ENCODE measurements around the gene EPHA8. TPM values are rescaled to one million over a fixed set of nuclear protein-coding genes. Genes with fewer than 3 reads are reported as not detected.

The EPHA8 gene
- total RNA-seq, 1 donor from 2014 or later, result not detected

DNA sequence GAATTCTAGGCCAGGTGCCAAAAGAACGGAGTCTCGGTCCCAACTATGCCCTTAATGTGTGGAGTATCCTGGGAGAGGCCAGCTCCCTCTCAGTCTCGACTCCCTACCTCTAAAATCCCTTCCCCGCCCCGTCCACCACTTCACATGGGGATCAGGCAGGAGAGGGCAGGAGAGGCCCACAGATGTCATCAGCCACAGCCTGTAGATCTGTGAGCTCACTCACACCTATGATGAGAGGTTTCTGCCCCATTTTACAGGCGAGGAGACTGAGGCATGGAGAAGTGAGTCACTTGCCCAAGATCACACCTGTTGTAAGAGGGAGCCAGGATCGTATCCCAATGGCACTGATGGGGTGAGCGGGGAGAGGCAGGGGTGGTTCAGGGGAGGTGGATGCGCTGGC lies 20.4 kb upstream of the EPHA8 start:
- H3K4me1 Mint-ChIP-seq (ENCODE audit: low read depth), result peaks cover 5% of the 10 kb centered on the region
- H3K27me3 Mint-ChIP-seq (ENCODE audit: insufficient read depth), result peaks cover 8% of the 10 kb centered on the region
- no peak overlapping the region for H3K4me3 Mint-ChIP-seq
- no peaks in the 10 kb centered on the region for H3K36me3 Mint-ChIP-seq (ENCODE audit: low read depth)
- no peak for DNase-seq (ENCODE audit: low spot score)
- intact Hi-C loops (cut with micrococcal nuclease), result no loop called here
- H3K27ac Mint-ChIP-seq, result no peak overlapping the region
- no peaks in the 10 kb centered on the region for H3K9me3 Mint-ChIP-seq

DNA sequence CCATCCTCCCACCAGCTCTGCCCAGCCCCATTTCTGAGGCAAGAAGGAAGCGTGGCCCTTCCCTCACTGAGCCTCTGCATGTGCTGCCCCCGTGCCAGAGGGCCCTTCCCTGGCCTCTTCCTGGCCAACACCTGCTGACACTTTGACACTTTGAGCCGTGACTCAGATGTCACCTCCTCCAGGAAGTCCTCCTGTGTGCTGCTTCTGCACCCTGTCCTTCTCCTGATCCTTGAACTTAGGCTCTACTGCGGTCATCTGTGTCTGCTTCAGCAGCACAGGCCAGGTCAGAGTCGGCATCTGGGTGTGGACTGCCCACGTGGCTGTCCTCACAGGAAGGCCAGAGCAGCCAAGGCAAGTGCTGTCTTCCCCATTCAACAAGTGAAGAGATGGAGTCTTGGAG lies 19.6 kb upstream of the EPHA8 start:
- DNase-seq (ENCODE audit: low spot score), result no peak
- intact Hi-C loops (cut with micrococcal nuclease), result no loop called here
- Mint-ChIP-seq H3K4me3 (no peak overlapping the region), H3K27ac (no peak overlapping the region), H3K9me3 (no peaks in the 10 kb centered on the region), H3K36me3 (ENCODE audit: low read depth) (no peaks in the 10 kb centered on the region), H3K27me3 (ENCODE audit: insufficient read depth) (peaks cover 10% of the 10 kb centered on the region), H3K4me1 (ENCODE audit: low read depth) (peaks cover 5% of the 10 kb centered on the region)

DNA sequence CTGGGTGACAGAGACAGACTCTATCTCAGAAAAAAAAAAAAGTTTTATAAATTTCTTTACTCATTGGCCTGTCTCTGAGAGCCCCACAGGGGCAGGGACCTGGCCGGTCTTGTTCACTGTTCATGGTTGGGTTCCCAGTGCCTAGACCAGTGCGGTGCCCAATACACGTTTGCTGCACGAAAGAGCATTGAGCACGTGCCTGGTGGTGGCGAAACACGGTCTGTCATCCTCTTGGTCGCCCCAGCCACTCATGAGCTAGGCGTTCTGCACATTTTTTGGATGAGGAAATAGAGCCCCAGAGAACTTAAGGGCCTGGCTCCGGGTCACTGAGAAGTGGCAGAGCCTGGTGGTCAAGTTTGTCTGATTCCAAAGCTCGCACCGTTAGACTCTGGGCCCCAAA lies 18.7 kb upstream of the EPHA8 start:
- Mint-ChIP-seq H3K27ac (no peak overlapping the region), H3K4me3 (no peak overlapping the region), H3K27me3 (ENCODE audit: insufficient read depth) (peaks cover 16% of the 10 kb centered on the region), H3K4me1 (ENCODE audit: low read depth) (peaks cover under 1% of the 10 kb centered on the region), H3K9me3 (no peaks in the 10 kb centered on the region), H3K36me3 (ENCODE audit: low read depth) (no peaks in the 10 kb centered on the region)
- intact Hi-C loops (cut with micrococcal nuclease), result no loop called here
- no peak for DNase-seq (ENCODE audit: low spot score)

DNA sequence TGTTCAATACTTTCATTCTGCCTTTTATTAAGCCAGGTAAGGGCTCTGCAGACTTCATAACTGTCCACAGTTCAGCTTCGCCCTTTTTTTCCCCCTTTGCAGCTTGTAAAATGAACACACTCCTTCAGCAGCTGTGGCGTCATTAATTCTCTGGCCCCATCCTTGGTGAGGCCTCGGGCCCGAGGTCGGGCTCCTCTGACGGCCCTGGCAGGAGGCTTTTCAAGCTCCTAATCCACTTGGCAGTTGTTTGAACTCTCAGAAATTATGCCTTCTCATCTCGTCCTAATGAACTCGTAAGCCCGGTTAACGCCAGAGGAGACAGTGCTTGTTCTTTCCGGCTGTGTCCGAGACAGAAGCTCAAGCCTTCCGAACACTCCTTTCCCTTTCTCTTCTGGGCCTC lies 18.1 kb upstream of the EPHA8 start:
- intact Hi-C loops (cut with micrococcal nuclease), result no loop called here
- Mint-ChIP-seq H3K27me3 (ENCODE audit: insufficient read depth) (peaks cover 17% of the 10 kb centered on the region), H3K4me1 (ENCODE audit: low read depth) (no peaks in the 10 kb centered on the region), H3K36me3 (ENCODE audit: low read depth) (no peaks in the 10 kb centered on the region), H3K9me3 (no peaks in the 10 kb centered on the region), H3K27ac (no peak overlapping the region), H3K4me3 (no peak overlapping the region)
- no peak for DNase-seq (ENCODE audit: low spot score)

DNA sequence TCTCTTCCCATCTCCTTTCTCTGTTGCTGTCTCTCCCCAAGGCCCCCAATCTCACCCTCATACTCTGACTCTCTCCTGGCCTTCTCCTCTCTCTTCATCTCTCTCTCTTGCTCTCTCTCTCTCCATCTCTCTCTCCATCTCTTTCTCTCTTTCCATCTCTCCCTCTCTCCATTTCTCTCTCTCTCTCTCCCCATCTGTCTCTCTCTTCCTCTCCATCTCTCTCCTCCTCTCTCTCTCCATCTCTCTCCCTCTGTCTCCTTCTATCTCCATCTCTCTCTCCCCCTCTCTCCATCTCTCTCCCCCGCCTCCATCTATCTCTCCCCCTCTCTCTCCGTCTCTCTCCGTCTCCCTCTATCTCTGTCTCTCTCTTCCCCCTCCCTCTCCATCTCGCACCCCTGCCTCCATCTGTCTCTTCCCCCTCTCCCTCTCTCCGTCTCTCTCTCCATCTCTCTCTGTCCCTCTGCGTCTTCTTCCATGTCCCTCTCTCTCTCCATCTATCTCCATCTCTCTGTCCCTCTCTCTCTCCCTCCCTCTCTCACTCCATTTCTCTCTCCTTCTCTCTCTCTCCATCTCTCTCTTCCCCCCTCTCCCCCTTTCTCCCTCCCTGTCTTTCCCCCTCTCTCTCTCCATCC lies 16.0 kb upstream of the EPHA8 start:
- Mint-ChIP-seq H3K4me1 (ENCODE audit: low read depth) (no peaks in the 10 kb centered on the region), H3K9me3 (no peaks in the 10 kb centered on the region), H3K27me3 (ENCODE audit: insufficient read depth) (peaks cover 19% of the 10 kb centered on the region), H3K4me3 (no peak overlapping the region), H3K27ac (no peak overlapping the region), H3K36me3 (ENCODE audit: low read depth) (no peaks in the 10 kb centered on the region)
- DNase-seq (ENCODE audit: low spot score), result no peak
- intact Hi-C loops (cut with micrococcal nuclease), result no loop called here

DNA sequence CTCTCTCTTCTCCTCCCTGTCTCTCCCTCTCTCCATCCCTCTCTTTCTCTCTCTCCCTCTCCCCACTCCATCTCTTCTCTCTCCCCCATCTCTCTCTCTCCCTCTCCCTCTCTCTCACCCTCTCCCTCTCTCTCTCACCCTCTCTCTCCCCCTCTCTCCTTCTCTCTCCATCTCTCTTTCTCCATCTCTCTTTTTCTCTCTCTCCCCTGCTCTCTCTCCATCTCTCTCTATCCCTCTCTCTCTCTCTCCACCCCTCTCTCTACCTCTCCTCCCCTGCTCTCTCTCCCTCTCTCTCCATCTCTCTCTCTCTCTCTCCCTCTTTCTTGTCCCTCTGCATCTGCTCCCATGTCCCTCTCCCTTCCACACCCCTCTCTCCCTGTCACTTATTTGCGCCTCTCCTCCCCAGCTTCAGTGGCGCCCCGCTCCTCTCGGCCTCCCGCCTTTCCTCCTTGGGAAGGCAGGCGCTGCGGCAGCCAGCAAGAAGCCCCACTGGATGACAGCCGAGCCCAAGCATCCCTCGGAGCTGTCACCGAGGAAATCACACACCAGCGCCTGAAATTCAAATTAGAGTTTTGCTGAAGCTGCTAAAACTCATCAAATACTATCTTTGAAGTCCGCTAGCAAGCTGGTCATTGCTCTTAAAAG lies 15.3 kb upstream of the EPHA8 start:
- Mint-ChIP-seq H3K36me3 (ENCODE audit: low read depth) (no peaks in the 10 kb centered on the region), H3K9me3 (no peaks in the 10 kb centered on the region), H3K4me3 (no peak overlapping the region), H3K27ac (no peak overlapping the region), H3K27me3 (ENCODE audit: insufficient read depth) (peaks cover 19% of the 10 kb centered on the region), H3K4me1 (ENCODE audit: low read depth) (no peaks in the 10 kb centered on the region)
- DNase-seq (ENCODE audit: low spot score), result no peak
- intact Hi-C loops (cut with micrococcal nuclease), result no loop called here

DNA sequence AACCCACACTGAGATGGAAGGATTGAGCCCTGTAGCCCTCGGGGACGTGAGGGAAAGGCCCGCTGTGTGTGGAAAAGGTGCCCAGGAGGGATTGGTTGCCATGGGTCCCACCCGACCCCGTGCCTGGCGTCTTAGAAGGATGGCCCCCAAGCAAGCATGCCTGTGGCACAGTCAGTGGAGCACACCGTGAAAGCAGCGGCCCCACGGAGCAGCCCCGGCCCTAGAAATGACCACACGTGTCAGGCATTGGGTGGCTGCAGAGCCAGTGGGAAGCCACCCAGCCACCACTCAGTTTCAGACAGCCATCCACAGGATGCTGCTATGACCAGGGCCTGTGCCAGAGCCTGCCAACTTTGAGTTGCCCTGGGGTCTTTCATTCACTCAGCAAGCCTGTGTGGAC lies 13.3 kb upstream of the EPHA8 start:
- no peak overlapping the region for H3K4me3 Mint-ChIP-seq
- intact Hi-C loops (cut with micrococcal nuclease), result no loop called here

DNA sequence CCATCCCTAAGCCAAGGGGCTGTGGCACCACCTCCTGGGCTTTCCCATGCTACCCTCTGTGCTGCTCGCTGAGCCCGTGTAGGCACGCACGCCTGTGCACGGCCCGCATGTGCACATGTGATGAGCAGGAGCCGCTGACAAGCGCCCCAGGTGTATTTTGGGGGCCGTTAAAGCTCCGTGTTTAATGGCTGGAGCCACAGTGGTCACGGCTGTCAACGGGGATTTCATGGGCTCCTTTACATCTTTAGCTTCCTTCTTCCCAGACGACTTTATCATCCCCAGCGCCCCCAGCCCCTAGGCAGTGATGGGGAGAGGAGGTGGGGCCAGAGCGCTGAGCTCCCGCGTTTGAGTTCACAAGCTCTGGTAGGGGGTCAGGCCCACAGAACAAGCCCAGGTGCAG lies 11.7 kb upstream of the EPHA8 start:
- intact Hi-C loops (cut with micrococcal nuclease), result no loop called here
- H3K4me1 Mint-ChIP-seq (ENCODE audit: low read depth), result peaks cover 5% of the 10 kb centered on the region
- no peak for DNase-seq (ENCODE audit: low spot score)
- peaks cover 29% of the 10 kb centered on the region for H3K27me3 Mint-ChIP-seq (ENCODE audit: insufficient read depth)
- H3K9me3 Mint-ChIP-seq, result no peaks in the 10 kb centered on the region
- H3K36me3 Mint-ChIP-seq (ENCODE audit: low read depth), result no peaks in the 10 kb centered on the region
- H3K4me3 Mint-ChIP-seq, result no peak overlapping the region
- H3K27ac Mint-ChIP-seq, result no peak overlapping the region

More for the DNA sequence above, 13.3 kb upstream of the EPHA8 start:
- H3K36me3 Mint-ChIP-seq (ENCODE audit: low read depth), result no peaks in the 10 kb centered on the region
- no peak for DNase-seq (ENCODE audit: low spot score)
- peaks cover 23% of the 10 kb centered on the region for H3K27me3 Mint-ChIP-seq (ENCODE audit: insufficient read depth)
- no peaks in the 10 kb centered on the region for H3K9me3 Mint-ChIP-seq
- H3K4me1 Mint-ChIP-seq (ENCODE audit: low read depth), result peaks cover 3% of the 10 kb centered on the region
- H3K27ac Mint-ChIP-seq, result no peak overlapping the region

DNA sequence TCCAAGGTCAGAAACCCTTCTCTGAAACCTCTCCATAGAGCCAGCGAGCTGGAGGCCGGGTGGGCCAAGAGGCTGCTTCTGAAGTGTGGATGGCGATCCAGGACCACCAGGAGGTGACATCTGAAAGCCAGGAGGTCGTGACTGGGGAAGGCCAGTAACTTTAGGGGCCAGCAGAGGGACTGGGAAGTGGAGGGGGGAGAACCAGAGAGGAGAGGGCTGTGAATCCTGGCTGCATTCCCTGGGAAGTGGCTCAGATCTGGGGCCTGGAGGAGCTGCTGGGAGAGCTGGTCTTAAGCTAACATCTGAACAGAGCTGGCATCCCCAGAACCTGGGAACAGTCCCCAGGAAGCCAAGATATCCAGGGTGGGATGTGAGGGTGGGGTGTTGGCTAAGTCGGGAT lies 11.3 kb upstream of the EPHA8 start:
- Mint-ChIP-seq H3K27me3 (ENCODE audit: insufficient read depth) (peaks cover 31% of the 10 kb centered on the region), H3K4me3 (no peak overlapping the region), H3K36me3 (ENCODE audit: low read depth) (no peaks in the 10 kb centered on the region), H3K27ac (no peak overlapping the region), H3K9me3 (no peaks in the 10 kb centered on the region), H3K4me1 (ENCODE audit: low read depth) (peaks cover 5% of the 10 kb centered on the region)
- no peak for DNase-seq (ENCODE audit: low spot score)
- intact Hi-C loops (cut with micrococcal nuclease), result no loop called here

DNA sequence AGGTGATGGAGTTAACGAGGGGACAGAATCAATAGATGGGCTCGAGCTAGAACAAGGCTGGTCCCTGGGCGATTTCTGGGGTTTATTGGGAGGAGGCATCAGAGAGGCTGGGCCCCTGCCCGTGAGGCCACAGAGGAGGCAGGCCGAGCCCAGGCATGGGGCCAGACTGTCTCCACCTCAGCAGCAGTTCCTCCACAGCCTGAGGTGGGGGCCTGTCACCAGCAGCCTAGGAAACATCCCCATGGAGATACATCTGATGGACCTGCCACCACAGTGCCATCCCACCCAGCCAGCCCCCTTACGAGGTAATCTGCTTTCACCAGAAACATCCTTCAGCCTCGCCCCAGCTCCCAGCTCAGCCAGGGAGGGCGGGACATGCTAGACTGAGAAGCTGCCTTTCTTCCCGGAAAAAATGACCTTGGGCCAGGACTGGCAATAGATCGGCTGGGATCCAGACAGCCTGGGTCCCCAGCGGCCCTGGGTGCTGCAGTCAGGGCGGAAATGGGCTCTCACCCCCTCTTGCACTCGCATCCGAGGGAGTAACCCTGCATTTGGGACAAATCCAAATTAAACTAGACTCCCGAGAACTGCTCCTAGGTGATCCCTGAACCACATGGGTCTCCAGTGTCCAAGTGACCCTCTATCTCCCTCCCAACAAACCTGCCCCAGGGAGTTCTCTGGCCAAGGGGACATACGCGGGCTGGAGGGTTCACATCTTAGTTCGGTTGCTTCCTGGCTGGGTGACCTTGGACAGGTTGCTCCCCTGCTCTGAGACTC lies 10.0 kb upstream of the EPHA8 start:
- Mint-ChIP-seq H3K27ac (no peak overlapping the region), H3K9me3 (no peaks in the 10 kb centered on the region), H3K27me3 (ENCODE audit: insufficient read depth) (peaks cover 32% of the 10 kb centered on the region), H3K4me1 (ENCODE audit: low read depth) (peaks cover 5% of the 10 kb centered on the region), H3K4me3 (no peak overlapping the region), H3K36me3 (ENCODE audit: low read depth) (no peaks in the 10 kb centered on the region)
- DNase-seq (ENCODE audit: low spot score), result no peak
- intact Hi-C loops (cut with micrococcal nuclease), result no loop called here

DNA sequence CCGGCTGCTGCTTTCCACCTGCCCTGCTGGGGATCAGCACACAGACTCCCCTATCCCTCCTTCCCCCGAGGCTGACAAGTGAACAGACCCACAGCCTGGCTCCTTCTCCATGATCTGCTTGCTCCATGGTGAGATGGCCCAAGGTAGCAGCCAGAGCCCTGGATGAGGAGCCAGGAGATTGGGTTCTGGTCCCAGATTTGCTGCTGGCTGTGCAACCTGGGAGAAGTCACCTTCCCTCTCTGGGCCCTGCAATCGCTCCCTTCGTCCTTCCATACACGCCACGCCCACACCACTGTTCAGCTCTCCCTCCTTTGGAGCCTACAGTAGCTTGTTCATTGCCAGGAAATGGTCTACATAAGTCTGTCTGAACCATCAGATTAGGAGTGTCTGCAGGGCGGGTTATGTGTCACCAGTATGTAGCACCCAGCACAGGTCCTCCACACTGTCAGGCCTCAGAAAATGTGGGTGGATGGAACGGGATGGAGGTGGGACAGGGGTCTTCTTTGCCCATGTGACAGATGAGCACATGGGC lies 9.2 kb upstream of the EPHA8 start:
- H3K4me1 Mint-ChIP-seq (ENCODE audit: low read depth), result peaks cover 5% of the 10 kb centered on the region
- DNase-seq (ENCODE audit: low spot score), result no peak
- no peak overlapping the region for H3K27ac Mint-ChIP-seq
- H3K9me3 Mint-ChIP-seq, result no peaks in the 10 kb centered on the region
- no peak overlapping the region for H3K4me3 Mint-ChIP-seq
- no peaks in the 10 kb centered on the region for H3K36me3 Mint-ChIP-seq (ENCODE audit: low read depth)
- peaks cover 31% of the 10 kb centered on the region for H3K27me3 Mint-ChIP-seq (ENCODE audit: insufficient read depth)
- intact Hi-C loops (cut with micrococcal nuclease), result no loop called here

DNA sequence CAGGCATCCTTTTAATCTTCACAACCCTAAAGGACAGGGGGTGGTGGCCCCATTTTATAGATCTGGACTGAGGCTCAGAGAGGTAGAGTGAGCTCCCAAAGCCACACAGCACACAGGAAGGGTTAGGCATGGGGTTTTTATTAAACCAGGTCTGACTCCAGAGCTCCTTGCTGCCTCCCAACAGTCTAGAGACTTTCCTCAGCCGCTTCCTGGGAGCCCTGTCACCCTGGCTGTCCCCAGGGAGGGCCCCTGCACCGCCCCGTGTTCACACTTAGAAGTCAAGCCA lies 8.0 kb upstream of the EPHA8 start:
- H3K4me3 Mint-ChIP-seq, result no peak overlapping the region
- H3K27ac Mint-ChIP-seq, result no peak overlapping the region
- no peak for DNase-seq (ENCODE audit: low spot score)
- H3K27me3 Mint-ChIP-seq (ENCODE audit: insufficient read depth), result peaks cover 30% of the 10 kb centered on the region
- intact Hi-C loops (cut with micrococcal nuclease), result no loop called here
- peaks cover 5% of the 10 kb centered on the region for H3K4me1 Mint-ChIP-seq (ENCODE audit: low read depth)
- no peaks in the 10 kb centered on the region for H3K9me3 Mint-ChIP-seq
- H3K36me3 Mint-ChIP-seq (ENCODE audit: low read depth), result no peaks in the 10 kb centered on the region

DNA sequence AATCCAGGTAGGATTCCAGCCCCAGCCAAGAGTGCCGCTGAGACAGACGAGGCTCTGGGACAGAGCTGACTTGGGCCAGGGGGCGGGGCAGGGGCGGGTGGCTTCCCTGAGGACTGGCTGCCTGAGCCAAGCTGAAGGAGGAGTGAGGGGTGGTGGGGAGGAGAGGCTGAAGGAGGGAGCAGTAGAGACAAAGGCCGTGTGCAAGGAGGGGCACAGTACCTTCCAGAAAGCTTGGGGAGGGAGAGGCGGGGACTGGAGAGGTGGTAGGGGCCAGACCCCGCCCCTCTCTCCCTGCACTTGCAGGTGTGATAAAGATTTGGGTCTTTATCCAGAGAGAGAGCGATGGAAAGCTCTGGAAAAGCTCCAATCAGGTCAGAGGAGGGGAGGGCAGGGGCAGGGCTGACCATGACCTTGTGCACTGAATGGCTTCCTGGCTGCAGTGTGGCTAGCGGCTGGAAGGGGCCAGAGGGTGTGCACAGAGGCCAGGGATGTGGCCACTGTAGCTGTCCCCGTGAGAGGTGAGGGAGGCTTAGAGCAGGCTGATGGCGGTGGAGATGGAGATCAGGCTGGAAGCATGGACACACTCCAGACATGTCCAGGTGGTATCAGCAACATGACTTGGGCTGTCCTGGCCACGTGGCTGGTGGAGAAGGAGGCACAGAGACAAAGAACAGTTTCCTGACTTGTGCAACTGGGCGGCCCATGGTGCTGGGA lies 6.7 kb upstream of the EPHA8 start:
- H3K4me3 Mint-ChIP-seq, result no peak overlapping the region
- peaks cover 5% of the 10 kb centered on the region for H3K4me1 Mint-ChIP-seq (ENCODE audit: low read depth)
- H3K27me3 Mint-ChIP-seq (ENCODE audit: insufficient read depth), result peaks cover 30% of the 10 kb centered on the region
- H3K36me3 Mint-ChIP-seq (ENCODE audit: low read depth), result no peaks in the 10 kb centered on the region
- DNase-seq (ENCODE audit: low spot score), result no peak
- intact Hi-C loops (cut with micrococcal nuclease), result no loop called here
- no peaks in the 10 kb centered on the region for H3K9me3 Mint-ChIP-seq
- no peak overlapping the region for H3K27ac Mint-ChIP-seq

All from activated T-helper 1 cell treated with anti-CD3 and anti-CD28 coated beads, Interleukin-12 subunit alpha, Interleukin-12 subunit beta, Interleukin-2, Interleukin-4 antibody, amounts not matched to agents 30 ng/mL and 10 ng/mL and 1 ng/mL, durations not matched to agents 14 hours and 24 hours and 36 hours (primary cell).